Measurements from ENCODE around the gene COP1.

COP1 gene

DNA sequence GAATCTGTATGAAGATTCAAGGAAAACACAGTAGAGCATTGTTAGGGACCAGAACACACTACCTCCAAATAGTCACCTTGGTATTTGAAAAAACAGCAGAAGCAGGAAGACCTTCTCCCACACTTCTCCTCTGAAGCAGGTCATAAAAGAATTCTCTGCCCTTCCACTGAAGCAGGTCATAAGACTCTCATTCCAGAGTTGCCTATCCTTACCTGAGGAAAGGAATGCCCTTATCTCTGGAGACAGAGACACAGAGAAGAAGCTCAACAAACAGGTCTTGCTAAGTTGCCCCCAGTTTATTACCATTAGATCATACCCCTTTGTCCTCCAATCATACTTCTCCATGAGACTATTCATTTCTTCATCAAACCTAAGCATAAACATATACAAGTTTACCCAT is 237.9 kb downstream of the COP1 start:
- no peak overlapping the region for H3K4me3 ChIP-seq (replicated peaks; ENCODE audit: low read depth, low read length)
- DNase-seq (ENCODE audit: low read depth) = no peak

DNA sequence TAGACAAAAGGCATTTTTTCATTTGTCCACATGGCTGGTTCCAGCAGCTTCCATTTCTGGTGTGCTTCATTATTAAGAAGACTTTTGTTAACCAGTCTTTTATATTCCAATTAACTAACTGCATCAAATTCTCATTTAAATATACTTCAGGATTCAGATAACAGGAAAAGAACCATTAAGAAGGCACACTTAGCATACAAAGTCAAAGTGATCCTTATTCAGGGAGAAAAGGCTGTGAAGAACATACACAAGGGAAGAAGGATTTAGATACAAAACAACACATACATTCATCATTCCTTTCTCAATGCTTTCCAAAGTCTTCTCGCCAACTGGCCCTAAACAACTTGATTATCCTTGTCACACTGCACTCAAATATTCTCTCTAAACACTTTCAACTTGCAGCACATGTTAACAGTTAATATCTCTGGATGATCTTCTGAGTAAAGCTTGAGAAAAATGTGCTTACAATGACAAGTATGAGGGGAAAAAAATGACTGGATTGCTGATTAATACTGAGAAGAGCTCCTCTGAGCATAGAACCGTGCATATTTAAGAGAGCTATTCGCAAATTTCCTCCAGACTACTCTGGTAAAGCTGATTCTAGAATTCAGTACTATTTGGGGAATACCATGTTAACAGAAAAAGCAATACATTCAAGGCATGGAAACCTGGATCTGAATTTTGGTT is 238.5 kb downstream of the COP1 start:
- TF ChIP-seq, protein P1, sequence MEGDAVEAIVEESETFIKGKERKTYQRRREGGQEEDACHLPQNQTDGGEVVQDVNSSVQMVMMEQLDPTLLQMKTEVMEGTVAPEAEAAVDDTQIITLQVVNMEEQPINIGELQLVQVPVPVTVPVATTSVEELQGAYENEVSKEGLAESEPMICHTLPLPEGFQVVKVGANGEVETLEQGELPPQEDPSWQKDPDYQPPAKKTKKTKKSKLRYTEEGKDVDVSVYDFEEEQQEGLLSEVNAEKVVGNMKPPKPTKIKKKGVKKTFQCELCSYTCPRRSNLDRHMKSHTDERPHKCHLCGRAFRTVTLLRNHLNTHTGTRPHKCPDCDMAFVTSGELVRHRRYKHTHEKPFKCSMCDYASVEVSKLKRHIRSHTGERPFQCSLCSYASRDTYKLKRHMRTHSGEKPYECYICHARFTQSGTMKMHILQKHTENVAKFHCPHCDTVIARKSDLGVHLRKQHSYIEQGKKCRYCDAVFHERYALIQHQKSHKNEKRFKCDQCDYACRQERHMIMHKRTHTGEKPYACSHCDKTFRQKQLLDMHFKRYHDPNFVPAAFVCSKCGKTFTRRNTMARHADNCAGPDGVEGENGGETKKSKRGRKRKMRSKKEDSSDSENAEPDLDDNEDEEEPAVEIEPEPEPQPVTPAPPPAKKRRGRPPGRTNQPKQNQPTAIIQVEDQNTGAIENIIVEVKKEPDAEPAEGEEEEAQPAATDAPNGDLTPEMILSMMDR (IDR thresholded peaks at IDR 0.05; ENCODE audit: low read length, missing control alignments) = no peak
- no peak overlapping the region for H3K4me3 ChIP-seq (replicated peaks; ENCODE audit: low read depth, low read length)
- no peak for DNase-seq (ENCODE audit: low read depth)

More for the DNA sequence above, 237.9 kb downstream of the COP1 start:
- TF ChIP-seq, protein P1 (IDR thresholded peaks at IDR 0.05; ENCODE audit: low read length, missing control alignments) = no peak

DNA sequence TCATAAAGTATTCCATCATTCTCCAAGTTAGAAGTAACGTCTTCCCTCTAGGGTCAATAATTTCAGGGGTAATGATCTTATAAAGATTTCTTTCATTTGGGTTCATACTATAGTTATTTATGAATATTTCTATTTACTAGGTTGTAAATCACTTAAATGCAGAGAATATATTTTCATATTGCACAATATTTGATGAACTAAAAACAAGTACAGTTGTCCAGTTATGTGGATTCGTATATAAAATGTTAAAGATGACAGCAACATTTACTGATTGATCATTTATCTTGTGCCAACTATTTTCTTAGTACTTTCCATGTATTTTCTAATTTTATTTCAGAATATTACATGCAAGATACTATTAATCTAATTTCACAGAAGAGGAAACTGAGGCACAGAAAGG is 243.3 kb downstream of the COP1 start:
- H3K4me3 ChIP-seq (replicated peaks; ENCODE audit: low read depth, low read length) = no peak overlapping the region
- no peak for DNase-seq (ENCODE audit: low read depth)
- TF ChIP-seq, protein P1 (IDR thresholded peaks at IDR 0.05; ENCODE audit: low read length, missing control alignments) = no peak

DNA sequence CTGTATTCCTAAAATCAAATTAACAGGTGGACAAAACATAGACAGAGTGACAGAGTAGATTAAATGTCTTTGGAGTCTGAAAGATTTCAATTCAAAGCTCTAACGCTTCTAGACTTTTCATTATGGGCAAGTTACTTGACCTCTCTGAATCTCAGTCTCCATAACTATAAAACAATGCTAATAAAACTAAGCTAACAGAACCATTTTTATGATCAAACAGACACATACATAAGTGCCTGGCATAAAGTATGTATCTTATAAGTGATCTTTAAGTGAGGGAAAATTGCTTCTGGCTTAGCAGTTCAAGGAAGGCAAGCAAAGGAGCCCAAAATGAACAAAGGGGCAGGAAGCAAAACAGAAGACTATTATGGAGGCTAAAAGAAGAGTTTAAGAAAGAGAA is 246.9 kb downstream of the COP1 start:
- H3K4me3 ChIP-seq (replicated peaks; ENCODE audit: low read depth, low read length) = no peak overlapping the region
- TF ChIP-seq, protein P1 (IDR thresholded peaks at IDR 0.05; ENCODE audit: low read length, missing control alignments) = no peak
- DNase-seq (ENCODE audit: low read depth) = no peak

DNA sequence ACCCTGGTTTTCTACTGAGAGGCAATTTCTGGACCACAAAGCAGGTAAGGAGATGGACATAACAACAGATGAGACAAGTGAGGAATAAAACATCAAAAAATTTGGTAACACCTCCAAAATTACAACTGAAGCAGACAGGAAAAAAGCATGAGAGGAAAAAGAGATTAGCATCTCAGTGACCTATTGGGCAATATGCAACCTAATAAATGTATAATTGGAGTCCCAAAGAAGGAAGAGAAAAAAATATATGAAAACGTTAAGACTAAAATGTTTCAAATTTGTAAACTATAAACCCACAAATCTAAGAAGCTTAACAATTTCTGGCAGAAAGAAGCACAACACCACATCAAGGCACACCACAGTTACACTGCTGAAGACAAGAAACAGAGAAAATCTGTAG is 255.5 kb downstream of the COP1 start:
- TF ChIP-seq, protein P1 (IDR thresholded peaks at IDR 0.05; ENCODE audit: low read length, missing control alignments) = no peak
- DNase-seq (ENCODE audit: low read depth) = no peak
- no peak overlapping the region for H3K4me3 ChIP-seq (replicated peaks; ENCODE audit: low read depth, low read length)

DNA sequence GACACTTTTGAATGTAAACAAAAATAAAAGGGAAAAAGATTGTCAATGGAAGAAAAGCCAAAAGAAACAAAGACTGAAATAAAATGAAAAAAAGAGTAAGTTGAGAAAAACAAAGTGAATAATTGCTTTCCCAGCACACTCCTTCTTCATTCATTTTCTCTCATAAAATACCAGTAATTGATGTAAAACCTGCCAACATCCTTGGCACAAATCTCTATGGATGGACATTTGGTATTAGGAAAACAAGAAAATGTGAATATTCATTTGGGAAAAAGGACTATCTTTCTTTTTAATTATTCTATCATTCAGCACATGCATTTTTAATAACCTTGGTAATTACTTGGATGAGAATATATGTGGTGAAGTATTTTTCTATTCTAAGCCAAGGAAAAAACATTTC is 259.3 kb downstream of the COP1 start:
- H3K4me3 ChIP-seq (replicated peaks; ENCODE audit: low read depth, low read length) = no peak overlapping the region
- DNase-seq (ENCODE audit: low read depth) = no peak
- TF ChIP-seq, protein P1 (IDR thresholded peaks at IDR 0.05; ENCODE audit: low read length, missing control alignments) = no peak

DNA sequence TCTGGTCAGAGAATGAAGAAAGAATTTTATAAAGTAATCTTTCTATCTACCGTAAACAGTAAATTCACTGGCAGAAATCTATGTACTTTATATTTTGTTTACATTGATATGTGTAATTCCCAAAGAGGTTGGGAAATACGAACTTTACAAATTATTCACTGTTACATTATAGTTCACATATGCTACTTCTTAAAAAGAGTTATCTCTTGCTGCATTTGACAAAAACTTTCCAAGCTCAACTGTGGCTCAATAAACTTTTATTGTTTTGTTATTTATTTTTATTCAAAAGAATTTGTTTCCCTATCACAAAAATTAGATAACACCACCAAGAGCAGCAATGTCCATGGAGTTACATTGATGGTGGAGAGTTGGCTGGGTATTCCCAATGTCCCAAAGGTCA is 262.5 kb downstream of the COP1 start:
- TF ChIP-seq, protein P1 (IDR thresholded peaks at IDR 0.05; ENCODE audit: low read length, missing control alignments) = no peak
- no peak for DNase-seq (ENCODE audit: low read depth)
- H3K4me3 ChIP-seq (replicated peaks; ENCODE audit: low read depth, low read length) = no peak overlapping the region
